Measurements from ENCODE around the gene RAB36. TPM values are rescaled to one million over a fixed set of nuclear protein-coding genes. Genes with fewer than 3 reads are reported as not detected.
A peak's percentile ranks its signal among the peaks of the same experiment; 100 is the strongest.

RAB36 gene
- total and polyA plus RNA-seq, 9 of the 15 experiments (the other 6 are each of a cell fraction or from before 2014, with no cell fraction given): 0.04 to 0.50 (median 0.08) TPM; not detected in 3

DNA sequence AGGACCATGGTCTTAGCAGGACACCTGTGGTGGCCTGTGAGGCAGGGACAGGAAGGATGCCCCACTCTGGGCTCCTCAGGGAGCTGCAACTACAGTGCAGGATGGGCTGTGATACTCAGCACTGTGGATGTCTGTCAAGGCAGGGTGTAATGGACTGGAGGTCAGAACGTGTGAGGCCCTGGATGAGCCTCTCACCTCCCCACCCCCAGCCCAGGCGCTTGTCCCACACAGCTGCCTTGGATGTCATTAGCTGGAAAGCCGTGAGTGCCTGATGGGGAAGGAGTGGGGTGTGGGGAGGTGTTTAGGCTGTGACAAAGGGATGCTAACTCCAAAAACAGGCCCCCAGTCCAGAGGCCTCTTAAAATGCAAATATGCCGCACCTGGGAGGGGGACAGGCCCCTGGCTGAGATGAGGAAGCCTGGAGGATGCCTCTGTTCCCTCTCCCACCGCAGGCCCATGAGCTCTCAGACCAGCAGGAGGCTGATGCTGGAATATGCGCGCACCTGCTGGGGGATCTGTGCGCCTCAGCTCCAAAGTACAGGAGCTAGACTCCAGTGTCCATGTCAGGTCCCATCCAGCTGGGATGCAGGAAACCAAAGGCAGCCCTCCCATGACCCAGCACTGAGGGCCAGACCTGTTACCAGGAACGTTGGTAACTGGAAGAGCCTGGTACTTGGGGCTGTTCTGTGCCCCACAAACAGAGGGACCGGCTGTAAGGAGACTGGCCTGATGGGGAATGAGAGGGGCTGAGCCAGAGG is 28.6 kb upstream of the RAB36 start (continued):
- TF ChIP-seq, protein P1, sequence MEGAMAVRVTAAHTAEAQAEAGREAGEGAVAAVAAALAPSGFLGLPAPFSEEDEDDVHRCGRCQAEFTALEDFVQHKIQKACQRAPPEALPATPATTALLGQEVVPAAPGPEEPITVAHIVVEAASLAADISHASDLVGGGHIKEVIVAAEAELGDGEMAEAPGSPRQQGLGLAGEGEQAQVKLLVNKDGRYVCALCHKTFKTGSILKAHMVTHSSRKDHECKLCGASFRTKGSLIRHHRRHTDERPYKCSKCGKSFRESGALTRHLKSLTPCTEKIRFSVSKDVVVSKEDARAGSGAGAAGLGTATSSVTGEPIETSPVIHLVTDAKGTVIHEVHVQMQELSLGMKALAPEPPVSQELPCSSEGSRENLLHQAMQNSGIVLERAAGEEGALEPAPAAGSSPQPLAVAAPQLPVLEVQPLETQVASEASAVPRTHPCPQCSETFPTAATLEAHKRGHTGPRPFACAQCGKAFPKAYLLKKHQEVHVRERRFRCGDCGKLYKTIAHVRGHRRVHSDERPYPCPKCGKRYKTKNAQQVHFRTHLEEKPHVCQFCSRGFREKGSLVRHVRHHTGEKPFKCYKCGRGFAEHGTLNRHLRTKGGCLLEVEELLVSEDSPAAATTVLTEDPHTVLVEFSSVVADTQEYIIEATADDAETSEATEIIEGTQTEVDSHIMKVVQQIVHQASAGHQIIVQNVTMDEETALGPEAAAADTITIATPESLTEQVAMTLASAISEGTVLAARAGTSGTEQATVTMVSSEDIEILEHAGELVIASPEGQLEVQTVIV (CRISPR knock-in tag; IDR thresholded peaks at IDR 0.05; ENCODE audit: borderline replicate concordance): no peak
- TF ChIP-seq, protein P2, sequence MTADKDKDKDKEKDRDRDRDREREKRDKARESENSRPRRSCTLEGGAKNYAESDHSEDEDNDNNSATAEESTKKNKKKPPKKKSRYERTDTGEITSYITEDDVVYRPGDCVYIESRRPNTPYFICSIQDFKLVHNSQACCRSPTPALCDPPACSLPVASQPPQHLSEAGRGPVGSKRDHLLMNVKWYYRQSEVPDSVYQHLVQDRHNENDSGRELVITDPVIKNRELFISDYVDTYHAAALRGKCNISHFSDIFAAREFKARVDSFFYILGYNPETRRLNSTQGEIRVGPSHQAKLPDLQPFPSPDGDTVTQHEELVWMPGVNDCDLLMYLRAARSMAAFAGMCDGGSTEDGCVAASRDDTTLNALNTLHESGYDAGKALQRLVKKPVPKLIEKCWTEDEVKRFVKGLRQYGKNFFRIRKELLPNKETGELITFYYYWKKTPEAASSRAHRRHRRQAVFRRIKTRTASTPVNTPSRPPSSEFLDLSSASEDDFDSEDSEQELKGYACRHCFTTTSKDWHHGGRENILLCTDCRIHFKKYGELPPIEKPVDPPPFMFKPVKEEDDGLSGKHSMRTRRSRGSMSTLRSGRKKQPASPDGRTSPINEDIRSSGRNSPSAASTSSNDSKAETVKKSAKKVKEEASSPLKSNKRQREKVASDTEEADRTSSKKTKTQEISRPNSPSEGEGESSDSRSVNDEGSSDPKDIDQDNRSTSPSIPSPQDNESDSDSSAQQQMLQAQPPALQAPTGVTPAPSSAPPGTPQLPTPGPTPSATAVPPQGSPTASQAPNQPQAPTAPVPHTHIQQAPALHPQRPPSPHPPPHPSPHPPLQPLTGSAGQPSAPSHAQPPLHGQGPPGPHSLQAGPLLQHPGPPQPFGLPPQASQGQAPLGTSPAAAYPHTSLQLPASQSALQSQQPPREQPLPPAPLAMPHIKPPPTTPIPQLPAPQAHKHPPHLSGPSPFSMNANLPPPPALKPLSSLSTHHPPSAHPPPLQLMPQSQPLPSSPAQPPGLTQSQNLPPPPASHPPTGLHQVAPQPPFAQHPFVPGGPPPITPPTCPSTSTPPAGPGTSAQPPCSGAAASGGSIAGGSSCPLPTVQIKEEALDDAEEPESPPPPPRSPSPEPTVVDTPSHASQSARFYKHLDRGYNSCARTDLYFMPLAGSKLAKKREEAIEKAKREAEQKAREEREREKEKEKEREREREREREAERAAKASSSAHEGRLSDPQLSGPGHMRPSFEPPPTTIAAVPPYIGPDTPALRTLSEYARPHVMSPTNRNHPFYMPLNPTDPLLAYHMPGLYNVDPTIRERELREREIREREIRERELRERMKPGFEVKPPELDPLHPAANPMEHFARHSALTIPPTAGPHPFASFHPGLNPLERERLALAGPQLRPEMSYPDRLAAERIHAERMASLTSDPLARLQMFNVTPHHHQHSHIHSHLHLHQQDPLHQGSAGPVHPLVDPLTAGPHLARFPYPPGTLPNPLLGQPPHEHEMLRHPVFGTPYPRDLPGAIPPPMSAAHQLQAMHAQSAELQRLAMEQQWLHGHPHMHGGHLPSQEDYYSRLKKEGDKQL (CRISPR knock-in tag; IDR thresholded peaks at IDR 0.05; ENCODE audit: borderline replicate concordance): no peak
- TF ChIP-seq, protein P3, sequence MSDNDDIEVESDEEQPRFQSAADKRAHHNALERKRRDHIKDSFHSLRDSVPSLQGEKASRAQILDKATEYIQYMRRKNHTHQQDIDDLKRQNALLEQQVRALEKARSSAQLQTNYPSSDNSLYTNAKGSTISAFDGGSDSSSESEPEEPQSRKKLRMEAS (CRISPR knock-in tag; IDR thresholded peaks at IDR 0.05): no peak
- TF ChIP-seq, protein P4, sequence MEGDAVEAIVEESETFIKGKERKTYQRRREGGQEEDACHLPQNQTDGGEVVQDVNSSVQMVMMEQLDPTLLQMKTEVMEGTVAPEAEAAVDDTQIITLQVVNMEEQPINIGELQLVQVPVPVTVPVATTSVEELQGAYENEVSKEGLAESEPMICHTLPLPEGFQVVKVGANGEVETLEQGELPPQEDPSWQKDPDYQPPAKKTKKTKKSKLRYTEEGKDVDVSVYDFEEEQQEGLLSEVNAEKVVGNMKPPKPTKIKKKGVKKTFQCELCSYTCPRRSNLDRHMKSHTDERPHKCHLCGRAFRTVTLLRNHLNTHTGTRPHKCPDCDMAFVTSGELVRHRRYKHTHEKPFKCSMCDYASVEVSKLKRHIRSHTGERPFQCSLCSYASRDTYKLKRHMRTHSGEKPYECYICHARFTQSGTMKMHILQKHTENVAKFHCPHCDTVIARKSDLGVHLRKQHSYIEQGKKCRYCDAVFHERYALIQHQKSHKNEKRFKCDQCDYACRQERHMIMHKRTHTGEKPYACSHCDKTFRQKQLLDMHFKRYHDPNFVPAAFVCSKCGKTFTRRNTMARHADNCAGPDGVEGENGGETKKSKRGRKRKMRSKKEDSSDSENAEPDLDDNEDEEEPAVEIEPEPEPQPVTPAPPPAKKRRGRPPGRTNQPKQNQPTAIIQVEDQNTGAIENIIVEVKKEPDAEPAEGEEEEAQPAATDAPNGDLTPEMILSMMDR (IDR thresholded peaks at IDR 0.05 in 2 of 3, conservative IDR thresholded peaks at IDR 0.05 in 1 of 3; ENCODE audit: insufficient read depth in 2 of 3, low read depth in 1 of 3, low read length in 3 of 3): peak in 1 of 3 experiments; percentile 27; a peak in 1 of 6 replicates

Data from K562 (cell line).